Type B pancreatic cell (in vitro differentiated cells): ENCODE measurements around the gene WASHC3. TPM values are rescaled to one million over a fixed set of nuclear protein-coding genes. Genes with fewer than 3 reads are reported as not detected.

ENCODE experiments used
- DNase-seq: peaks from one replicate; pipeline ENCODE4 v3.0.0; 2021; ENCODE audit warnings: mixed read lengths; ENCODE audit not compliant: unreplicated experiment; ENCODE audit errors: extremely low spot score
- H3K27ac Mint-ChIP-seq: 2 replicates; pipeline ENCODE4 v1.8.0; 2021; ENCODE audit warnings: mild to moderate bottlenecking, mixed read lengths
- H3K27me3 Mint-ChIP-seq: 2 replicates; pipeline ENCODE4 v1.8.0; 2021; ENCODE audit warnings: mixed read lengths
- H3K36me3 Mint-ChIP-seq: 2 replicates; pipeline ENCODE4 v1.8.0; 2021; ENCODE audit warnings: mixed read lengths
- H3K4me1 Mint-ChIP-seq: one replicate; pipeline ENCODE4 v1.8.0; 2021; ENCODE audit warnings: mixed read lengths; ENCODE audit not compliant: unreplicated experiment
- H3K4me3 Mint-ChIP-seq: 2 replicates; pipeline ENCODE4 v1.8.0; 2021; ENCODE audit warnings: mild to moderate bottlenecking, mixed read lengths
- H3K9me3 Mint-ChIP-seq: 2 replicates; pipeline ENCODE4 v1.8.0; 2021; ENCODE audit warnings: mixed read lengths
- total RNA-seq: library from RNA; stranded (reverse); gene quantifications from 2 replicates; pipeline ENCODE4 v1.2.1, GENCODE V29; 2021; ENCODE audit warnings: low replicate concordance
- TF ChIP-seq, protein P1 (sequence below): fragments of 200-600 bp; sonication (generic); conservative IDR thresholded peaks from 2 replicates; pipeline ENCODE4 v1.5.0; 2021; ENCODE audit warnings: antibody characterized with exemption, mild to moderate bottlenecking

WASHC3 gene
- total RNA-seq, 1 donor from 2014 or later: 19.2 TPM

DNA sequence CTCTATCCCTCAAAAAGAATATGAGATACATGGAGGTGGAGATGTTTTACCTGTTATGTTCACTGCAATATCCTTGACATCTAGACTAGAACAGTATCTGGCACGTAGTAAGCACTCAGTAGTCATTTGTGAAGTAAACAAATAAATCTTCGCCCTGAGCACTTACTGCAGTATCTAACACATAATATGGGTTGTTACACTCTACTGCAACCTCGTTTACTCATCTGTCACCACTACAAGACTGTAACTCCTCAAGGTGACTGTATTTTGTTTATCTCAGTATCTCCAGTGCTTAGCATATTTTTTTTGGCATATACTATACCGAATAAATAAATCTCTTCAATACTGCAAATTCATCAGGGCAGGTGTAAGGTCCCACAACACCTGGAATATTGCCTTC is 66.1 kb downstream of the WASHC3 start:
- TF ChIP-seq, protein P1, sequence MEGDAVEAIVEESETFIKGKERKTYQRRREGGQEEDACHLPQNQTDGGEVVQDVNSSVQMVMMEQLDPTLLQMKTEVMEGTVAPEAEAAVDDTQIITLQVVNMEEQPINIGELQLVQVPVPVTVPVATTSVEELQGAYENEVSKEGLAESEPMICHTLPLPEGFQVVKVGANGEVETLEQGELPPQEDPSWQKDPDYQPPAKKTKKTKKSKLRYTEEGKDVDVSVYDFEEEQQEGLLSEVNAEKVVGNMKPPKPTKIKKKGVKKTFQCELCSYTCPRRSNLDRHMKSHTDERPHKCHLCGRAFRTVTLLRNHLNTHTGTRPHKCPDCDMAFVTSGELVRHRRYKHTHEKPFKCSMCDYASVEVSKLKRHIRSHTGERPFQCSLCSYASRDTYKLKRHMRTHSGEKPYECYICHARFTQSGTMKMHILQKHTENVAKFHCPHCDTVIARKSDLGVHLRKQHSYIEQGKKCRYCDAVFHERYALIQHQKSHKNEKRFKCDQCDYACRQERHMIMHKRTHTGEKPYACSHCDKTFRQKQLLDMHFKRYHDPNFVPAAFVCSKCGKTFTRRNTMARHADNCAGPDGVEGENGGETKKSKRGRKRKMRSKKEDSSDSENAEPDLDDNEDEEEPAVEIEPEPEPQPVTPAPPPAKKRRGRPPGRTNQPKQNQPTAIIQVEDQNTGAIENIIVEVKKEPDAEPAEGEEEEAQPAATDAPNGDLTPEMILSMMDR: no peak
- Mint-ChIP-seq H3K27me3 (no peaks in the 10 kb centered on the region), H3K4me3 (no peak overlapping the region), H3K9me3 (no peaks in the 10 kb centered on the region), H3K4me1 (no peaks in the 10 kb centered on the region), H3K36me3 (no peaks in the 10 kb centered on the region), H3K27ac (no peak overlapping the region)
- no peak for DNase-seq

DNA sequence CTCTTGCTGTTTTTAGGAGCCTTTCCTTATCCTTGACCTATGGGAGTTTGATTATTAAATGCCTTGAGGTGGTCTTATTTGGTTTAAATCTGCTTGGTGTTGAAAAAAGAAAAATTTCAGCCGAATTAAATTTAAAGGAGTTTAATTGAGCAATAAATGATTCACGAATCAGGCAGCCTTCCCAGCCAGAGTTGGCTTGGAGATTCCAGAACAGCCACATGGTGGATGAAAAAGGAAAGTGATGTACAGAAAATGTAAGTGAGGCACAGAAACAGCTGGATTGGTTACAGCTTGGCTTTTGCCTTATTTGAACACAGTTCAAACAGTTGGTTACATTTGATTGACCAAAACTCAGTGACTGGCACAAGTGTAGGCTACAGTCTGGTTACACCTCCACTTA is 69.7 kb downstream of the WASHC3 start:
- H3K36me3 Mint-ChIP-seq: no peaks in the 10 kb centered on the region
- H3K27me3 Mint-ChIP-seq: no peaks in the 10 kb centered on the region
- no peak overlapping the region for H3K4me3 Mint-ChIP-seq
- H3K27ac Mint-ChIP-seq: no peak overlapping the region
- no peak for DNase-seq
- TF ChIP-seq, protein P1: no peak
- no peaks in the 10 kb centered on the region for H3K4me1 Mint-ChIP-seq
- no peaks in the 10 kb centered on the region for H3K9me3 Mint-ChIP-seq

DNA sequence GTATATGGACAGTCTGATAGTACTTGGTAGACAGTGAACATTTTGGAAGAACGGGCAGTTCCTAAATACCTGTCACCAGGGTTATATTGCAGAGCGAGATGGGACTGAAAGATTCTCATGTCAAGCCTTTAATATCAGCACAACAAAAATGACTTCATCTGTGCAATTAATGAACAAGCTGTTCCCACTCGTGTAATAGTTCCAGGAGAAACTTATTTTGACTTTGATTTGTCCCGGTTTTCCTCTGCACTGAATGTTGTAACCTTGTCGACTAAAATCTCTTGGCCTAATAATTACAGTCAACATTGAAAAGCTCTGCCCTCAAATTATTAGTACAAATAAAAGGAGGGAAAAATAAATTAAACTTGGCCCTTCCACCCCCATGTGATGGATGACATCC is 79.5 kb downstream of the WASHC3 start:
- no peaks in the 10 kb centered on the region for H3K36me3 Mint-ChIP-seq
- no peaks in the 10 kb centered on the region for H3K4me1 Mint-ChIP-seq
- H3K27me3 Mint-ChIP-seq: no peaks in the 10 kb centered on the region
- TF ChIP-seq, protein P1: no peak
- no peak for DNase-seq
- no peaks in the 10 kb centered on the region for H3K9me3 Mint-ChIP-seq
- H3K4me3 Mint-ChIP-seq: no peak overlapping the region
- no peak overlapping the region for H3K27ac Mint-ChIP-seq

DNA sequence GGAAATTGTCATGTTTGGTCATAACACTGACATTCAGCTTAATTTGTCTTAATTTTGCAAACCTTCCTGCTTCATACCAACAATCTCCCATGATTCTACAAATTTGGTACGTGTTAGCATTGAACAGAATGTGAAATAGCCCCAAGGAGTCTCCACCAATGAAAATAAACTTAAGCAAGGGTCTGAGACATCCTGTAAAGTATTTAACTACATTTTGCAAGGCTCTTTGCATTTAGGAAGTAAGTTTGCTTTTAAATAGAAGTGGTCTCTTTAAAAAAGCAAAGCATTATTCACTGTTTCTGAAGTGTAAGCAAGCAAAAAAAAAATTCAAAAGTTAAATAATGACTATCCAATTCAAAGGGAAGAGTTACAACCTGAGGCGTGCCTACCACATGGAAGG is 79.9 kb downstream of the WASHC3 start:
- DNase-seq: no peak
- Mint-ChIP-seq H3K27me3 (no peaks in the 10 kb centered on the region), H3K36me3 (no peaks in the 10 kb centered on the region), H3K4me3 (no peak overlapping the region), H3K4me1 (no peaks in the 10 kb centered on the region), H3K27ac (no peak overlapping the region), H3K9me3 (no peaks in the 10 kb centered on the region)
- TF ChIP-seq, protein P1: no peak

DNA sequence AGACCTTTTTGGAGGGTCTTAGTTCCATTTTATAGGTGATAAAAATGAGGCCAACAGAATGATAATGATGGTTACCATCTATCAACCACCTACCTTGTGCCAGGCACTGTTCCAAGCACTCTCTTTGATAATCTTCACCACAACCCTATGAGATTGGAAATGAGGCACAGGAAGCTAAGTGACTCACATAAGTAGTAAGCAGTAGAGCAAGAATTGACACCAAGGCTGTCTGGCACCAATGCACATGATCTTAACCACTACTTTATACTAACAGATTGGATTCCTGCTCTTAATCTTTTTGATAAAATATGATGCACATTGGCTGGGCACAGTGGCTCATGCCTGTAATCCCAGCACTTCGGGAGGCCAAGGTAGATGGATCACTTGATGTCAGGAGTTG is 93.0 kb downstream of the WASHC3 start:
- Mint-ChIP-seq H3K27me3 (no peaks in the 10 kb centered on the region), H3K4me3 (no peak overlapping the region), H3K9me3 (no peaks in the 10 kb centered on the region), H3K4me1 (no peaks in the 10 kb centered on the region), H3K36me3 (no peaks in the 10 kb centered on the region), H3K27ac (no peak overlapping the region)
- TF ChIP-seq, protein P1: no peak
- no peak for DNase-seq

DNA sequence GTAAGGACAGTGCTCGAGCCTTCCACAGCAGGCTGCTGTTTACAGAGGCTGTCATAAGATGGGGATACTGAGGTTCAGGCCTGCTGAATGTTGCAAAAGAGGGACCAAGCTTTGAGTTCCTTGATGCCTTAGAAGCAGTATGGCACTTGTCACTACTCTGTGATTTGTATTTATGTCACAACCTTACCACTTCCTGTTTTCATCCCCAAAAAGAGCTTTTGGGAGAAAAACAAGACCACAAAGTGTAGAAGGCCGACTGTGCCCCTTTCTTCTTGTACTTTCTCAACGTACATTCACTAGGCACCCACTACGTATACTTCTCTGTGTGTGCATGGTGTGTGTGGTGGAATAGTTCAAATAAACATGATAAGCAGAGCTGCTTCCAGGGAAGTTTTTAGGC is 94.3 kb downstream of the WASHC3 start:
- no peak overlapping the region for H3K4me3 Mint-ChIP-seq
- TF ChIP-seq, protein P1: no peak
- DNase-seq: no peak
- H3K9me3 Mint-ChIP-seq: no peaks in the 10 kb centered on the region
- no peak overlapping the region for H3K27ac Mint-ChIP-seq
- H3K36me3 Mint-ChIP-seq: no peaks in the 10 kb centered on the region
- no peaks in the 10 kb centered on the region for H3K27me3 Mint-ChIP-seq
- no peaks in the 10 kb centered on the region for H3K4me1 Mint-ChIP-seq
